H1 (cell line): ENCODE measurements around the gene C6orf136. TPM values are rescaled to one million over a fixed set of nuclear protein-coding genes. Genes with fewer than 3 reads are reported as not detected.
A peak's percentile ranks its signal among the peaks of the same experiment; 100 is the strongest.

Source experiments
- CBX5 ChIP-seq: fragments of 300-800, 300-1000 bp; sonication (generic); IDR thresholded peaks from 2 replicates; pipeline ENCODE4 v1.7.1; 2016; ENCODE audit warnings: antibody characterized with exemption, low read length, low read depth
- CEBPB ChIP-seq: IDR thresholded peaks from 2 replicates; pipeline ENCODE4 v1.6.1; 2012; ENCODE audit warnings: low read depth, low read length
- E2F6 ChIP-seq: IDR thresholded peaks from 2 replicates; pipeline ENCODE4 v1.6.1; 2012; ENCODE audit warnings: inconsistent platforms
- KDM4A ChIP-seq: IDR thresholded peaks from one replicate; pipeline ENCODE4 v1.7.1; 2012; ENCODE audit warnings: low read depth, mild to moderate bottlenecking, moderate library complexity, low read length, inconsistent platforms; ENCODE audit not compliant: severe bottlenecking
- RXRA ChIP-seq: IDR thresholded peaks from 2 replicates; pipeline ENCODE4 v1.6.1; 2011; ENCODE audit warnings: low read depth, mild to moderate bottlenecking, low read length, moderate library complexity; ENCODE audit not compliant: insufficient read depth
- SP2 ChIP-seq: IDR thresholded peaks from 2 replicates; pipeline ENCODE4 v1.6.1; 2012; ENCODE audit warnings: mild to moderate bottlenecking, low read length, inconsistent platforms
- TAF7 ChIP-seq: optimal IDR thresholded peaks from 2 replicates; pipeline ENCODE3; 2011; ENCODE audit warnings: low read depth, mild to moderate bottlenecking, inconsistent platforms, low read length, moderate library complexity, borderline replicate concordance
- polyA plus RNA-seq, 7 experiments: library from polyadenylated mRNA; depleted of rRNA in 3 of 7; stranded (reverse) in 5 of 7; unstranded in 2 of 7; fragments of >200 nt in 5 of 7; fragments of 200-250 nt in 2 of 7; gene quantifications; 1 replicate in 5 of 7; 2 replicates in 1 of 7; 4 replicates in 1 of 7; pipeline versions ENCODE4 v1.2.1 to v1.2.3, GENCODE V29; 2011 to 2013; ENCODE audit warnings: missing spikeins in 2 of 7, mixed read lengths in 2 of 7
- total RNA-seq: library from RNA; stranded (reverse); fragmentation: NEBNext Ultra II Directional; extraction: Animal tissue kit (Norgen Biotek cat#: 25700); gene quantifications from 2 replicates; pipeline ENCODE4 v1.2.1, GENCODE V29; 2021
- TF ChIP-seq, protein P1 (sequence below): fragments of 300-600 bp; sonication (generic); IDR thresholded peaks from 2 replicates; pipeline ENCODE4 v1.7.1; 2012; ENCODE audit warnings: low read length, moderate library complexity, mild to moderate bottlenecking, inconsistent platforms; ENCODE audit not compliant: insufficient replicate concordance
- TF ChIP-seq, protein P2 (sequence below): IDR thresholded peaks from 2 replicates; pipeline ENCODE4 v1.6.1; 2012; ENCODE audit warnings: inconsistent platforms

C6orf136 gene
- total and polyA plus RNA-seq, 2 of the 8 experiments (the other 6 are each of a cell fraction or from before 2014, with no cell fraction given) = 20.8 to 23.1 TPM

GRCh38 chr6:30616811-30617564, 29.9 kb upstream of the C6orf136 start, which contains the start of gene PPP1R10 (continued):
- TF ChIP-seq, protein P1, sequence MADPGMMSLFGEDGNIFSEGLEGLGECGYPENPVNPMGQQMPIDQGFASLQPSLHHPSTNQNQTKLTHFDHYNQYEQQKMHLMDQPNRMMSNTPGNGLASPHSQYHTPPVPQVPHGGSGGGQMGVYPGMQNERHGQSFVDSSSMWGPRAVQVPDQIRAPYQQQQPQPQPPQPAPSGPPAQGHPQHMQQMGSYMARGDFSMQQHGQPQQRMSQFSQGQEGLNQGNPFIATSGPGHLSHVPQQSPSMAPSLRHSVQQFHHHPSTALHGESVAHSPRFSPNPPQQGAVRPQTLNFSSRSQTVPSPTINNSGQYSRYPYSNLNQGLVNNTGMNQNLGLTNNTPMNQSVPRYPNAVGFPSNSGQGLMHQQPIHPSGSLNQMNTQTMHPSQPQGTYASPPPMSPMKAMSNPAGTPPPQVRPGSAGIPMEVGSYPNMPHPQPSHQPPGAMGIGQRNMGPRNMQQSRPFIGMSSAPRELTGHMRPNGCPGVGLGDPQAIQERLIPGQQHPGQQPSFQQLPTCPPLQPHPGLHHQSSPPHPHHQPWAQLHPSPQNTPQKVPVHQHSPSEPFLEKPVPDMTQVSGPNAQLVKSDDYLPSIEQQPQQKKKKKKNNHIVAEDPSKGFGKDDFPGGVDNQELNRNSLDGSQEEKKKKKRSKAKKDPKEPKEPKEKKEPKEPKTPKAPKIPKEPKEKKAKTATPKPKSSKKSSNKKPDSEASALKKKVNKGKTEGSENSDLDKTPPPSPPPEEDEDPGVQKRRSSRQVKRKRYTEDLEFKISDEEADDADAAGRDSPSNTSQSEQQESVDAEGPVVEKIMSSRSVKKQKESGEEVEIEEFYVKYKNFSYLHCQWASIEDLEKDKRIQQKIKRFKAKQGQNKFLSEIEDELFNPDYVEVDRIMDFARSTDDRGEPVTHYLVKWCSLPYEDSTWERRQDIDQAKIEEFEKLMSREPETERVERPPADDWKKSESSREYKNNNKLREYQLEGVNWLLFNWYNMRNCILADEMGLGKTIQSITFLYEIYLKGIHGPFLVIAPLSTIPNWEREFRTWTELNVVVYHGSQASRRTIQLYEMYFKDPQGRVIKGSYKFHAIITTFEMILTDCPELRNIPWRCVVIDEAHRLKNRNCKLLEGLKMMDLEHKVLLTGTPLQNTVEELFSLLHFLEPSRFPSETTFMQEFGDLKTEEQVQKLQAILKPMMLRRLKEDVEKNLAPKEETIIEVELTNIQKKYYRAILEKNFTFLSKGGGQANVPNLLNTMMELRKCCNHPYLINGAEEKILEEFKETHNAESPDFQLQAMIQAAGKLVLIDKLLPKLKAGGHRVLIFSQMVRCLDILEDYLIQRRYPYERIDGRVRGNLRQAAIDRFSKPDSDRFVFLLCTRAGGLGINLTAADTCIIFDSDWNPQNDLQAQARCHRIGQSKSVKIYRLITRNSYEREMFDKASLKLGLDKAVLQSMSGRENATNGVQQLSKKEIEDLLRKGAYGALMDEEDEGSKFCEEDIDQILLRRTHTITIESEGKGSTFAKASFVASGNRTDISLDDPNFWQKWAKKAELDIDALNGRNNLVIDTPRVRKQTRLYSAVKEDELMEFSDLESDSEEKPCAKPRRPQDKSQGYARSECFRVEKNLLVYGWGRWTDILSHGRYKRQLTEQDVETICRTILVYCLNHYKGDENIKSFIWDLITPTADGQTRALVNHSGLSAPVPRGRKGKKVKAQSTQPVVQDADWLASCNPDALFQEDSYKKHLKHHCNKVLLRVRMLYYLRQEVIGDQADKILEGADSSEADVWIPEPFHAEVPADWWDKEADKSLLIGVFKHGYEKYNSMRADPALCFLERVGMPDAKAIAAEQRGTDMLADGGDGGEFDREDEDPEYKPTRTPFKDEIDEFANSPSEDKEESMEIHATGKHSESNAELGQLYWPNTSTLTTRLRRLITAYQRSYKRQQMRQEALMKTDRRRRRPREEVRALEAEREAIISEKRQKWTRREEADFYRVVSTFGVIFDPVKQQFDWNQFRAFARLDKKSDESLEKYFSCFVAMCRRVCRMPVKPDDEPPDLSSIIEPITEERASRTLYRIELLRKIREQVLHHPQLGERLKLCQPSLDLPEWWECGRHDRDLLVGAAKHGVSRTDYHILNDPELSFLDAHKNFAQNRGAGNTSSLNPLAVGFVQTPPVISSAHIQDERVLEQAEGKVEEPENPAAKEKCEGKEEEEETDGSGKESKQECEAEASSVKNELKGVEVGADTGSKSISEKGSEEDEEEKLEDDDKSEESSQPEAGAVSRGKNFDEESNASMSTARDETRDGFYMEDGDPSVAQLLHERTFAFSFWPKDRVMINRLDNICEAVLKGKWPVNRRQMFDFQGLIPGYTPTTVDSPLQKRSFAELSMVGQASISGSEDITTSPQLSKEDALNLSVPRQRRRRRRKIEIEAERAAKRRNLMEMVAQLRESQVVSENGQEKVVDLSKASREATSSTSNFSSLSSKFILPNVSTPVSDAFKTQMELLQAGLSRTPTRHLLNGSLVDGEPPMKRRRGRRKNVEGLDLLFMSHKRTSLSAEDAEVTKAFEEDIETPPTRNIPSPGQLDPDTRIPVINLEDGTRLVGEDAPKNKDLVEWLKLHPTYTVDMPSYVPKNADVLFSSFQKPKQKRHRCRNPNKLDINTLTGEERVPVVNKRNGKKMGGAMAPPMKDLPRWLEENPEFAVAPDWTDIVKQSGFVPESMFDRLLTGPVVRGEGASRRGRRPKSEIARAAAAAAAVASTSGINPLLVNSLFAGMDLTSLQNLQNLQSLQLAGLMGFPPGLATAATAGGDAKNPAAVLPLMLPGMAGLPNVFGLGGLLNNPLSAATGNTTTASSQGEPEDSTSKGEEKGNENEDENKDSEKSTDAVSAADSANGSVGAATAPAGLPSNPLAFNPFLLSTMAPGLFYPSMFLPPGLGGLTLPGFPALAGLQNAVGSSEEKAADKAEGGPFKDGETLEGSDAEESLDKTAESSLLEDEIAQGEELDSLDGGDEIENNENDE = no peak
- TF ChIP-seq CBX5 (no peak), TAF7 (peak; percentile 99), SP2 (no peak), E2F6 (no peak), RXRA (no peak), CEBPB (no peak), KDM4A (peak; percentile 67)
- TF ChIP-seq, protein P2, sequence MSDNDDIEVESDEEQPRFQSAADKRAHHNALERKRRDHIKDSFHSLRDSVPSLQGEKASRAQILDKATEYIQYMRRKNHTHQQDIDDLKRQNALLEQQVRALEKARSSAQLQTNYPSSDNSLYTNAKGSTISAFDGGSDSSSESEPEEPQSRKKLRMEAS = peak; percentile 8; the same call in 1 of the 2 replicates
